ENCODE results near the gene MYL10.
"Not testable (repeated sequence)": the region's sequence is repeated elsewhere in the genome, so short reads cannot be mapped to it uniquely, and the experiment has no call there.

The MYL10 gene

GRCh38 chr7:101657171-101657570 lies 28.1 kb upstream of the MYL10 start:
- no peak for TF ChIP-seq CTCF (conservative IDR thresholded peaks at IDR 0.05)
- H3K27ac ChIP-seq = no peak overlapping the region

- H3K27ac ChIP-seq = no peak overlapping the region
Measured at GRCh38 chr7:101651112-101651511, 22.0 kb upstream of the MYL10 start.

GRCh38 chr7:101650579-101651081 lies 21.5 kb upstream of the MYL10 start:
- no peak overlapping the region for H3K27ac ChIP-seq
- TF ChIP-seq CTCF (conservative IDR thresholded peaks at IDR 0.05) = no peak

More at GRCh38 chr7:101651112-101651511, 22.0 kb upstream of the MYL10 start:
- TF ChIP-seq CTCF (conservative IDR thresholded peaks at IDR 0.05) = no peak

- not testable (repeated sequence) for H3K27ac ChIP-seq
Measured at GRCh38 chr7:101647876-101648275, 18.8 kb upstream of the MYL10 start.

- no peak for TF ChIP-seq CTCF (conservative IDR thresholded peaks at IDR 0.05)
- H3K27ac ChIP-seq = no peak overlapping the region
Measured at GRCh38 chr7:101645951-101646350, 16.9 kb upstream of the MYL10 start.

GRCh38 chr7:101644879-101645278 lies 15.8 kb upstream of the MYL10 start:
- no peak for TF ChIP-seq CTCF (conservative IDR thresholded peaks at IDR 0.05)
- no peak overlapping the region for H3K27ac ChIP-seq

- H3K27ac ChIP-seq = not testable (repeated sequence)
Measured at GRCh38 chr7:101639127-101639526, 10.0 kb upstream of the MYL10 start.

- TF ChIP-seq CTCF (conservative IDR thresholded peaks at IDR 0.05) = no peak
- H3K27ac ChIP-seq = no peak overlapping the region
Measured at GRCh38 chr7:101636822-101637623, 7.9 kb upstream of the MYL10 start.
